ENCODE results near the gene NTSR2.

- no peak for TF ChIP-seq CTCF (IDR thresholded peaks at IDR 0.05)
- TF ChIP-seq EZH2 (IDR thresholded peaks at IDR 0.05): no peak
Observed at GRCh38 chr2:11652553-11652952, 17.4 kb downstream of the NTSR2 start.

All from neural progenitor cell (in vitro differentiated cells).